ENCODE measurements around the gene FYTTD1.

FYTTD1 gene

DNA sequence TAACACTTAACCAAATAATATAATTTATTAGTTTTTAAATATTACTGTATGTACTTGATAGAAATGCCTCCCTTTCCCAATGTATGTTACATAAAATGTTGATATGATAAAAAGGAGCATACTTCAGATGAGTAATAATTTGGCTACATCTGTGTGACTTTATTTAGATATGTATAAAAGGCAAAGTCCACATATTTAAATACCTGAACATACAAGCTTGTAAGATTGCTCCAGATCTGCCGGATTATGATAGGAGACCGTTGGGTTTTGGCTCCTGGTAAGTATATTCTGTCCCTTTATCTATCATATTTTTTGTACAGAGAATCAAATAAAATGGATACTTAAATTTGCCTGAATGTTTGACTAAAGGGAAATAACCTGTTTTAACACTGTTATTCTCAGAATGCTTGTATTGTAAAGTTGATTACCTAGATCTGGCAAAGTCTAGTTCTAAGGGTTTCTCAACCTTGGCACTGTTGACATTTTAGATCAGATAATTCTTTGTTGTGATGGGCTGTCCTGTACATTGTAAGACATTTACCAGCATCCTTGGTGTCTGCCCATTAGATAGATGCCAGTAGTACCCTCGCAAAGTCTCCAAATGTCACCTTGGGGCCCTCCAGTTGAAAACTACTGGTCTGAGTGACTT is 79.8 kb downstream of the FYTTD1 start:
- no peak for DNase-seq (ENCODE audit: low read depth in 2 of 2)
- H3K4me3 ChIP-seq (replicated peaks in 1 of 2; ENCODE audit: low read depth in 2 of 2, low read length in 2 of 2), result no peak overlapping the region
- TF ChIP-seq CTCF (IDR thresholded peaks at IDR 0.05; ENCODE audit: low read depth, low read length), result no peak

DNA sequence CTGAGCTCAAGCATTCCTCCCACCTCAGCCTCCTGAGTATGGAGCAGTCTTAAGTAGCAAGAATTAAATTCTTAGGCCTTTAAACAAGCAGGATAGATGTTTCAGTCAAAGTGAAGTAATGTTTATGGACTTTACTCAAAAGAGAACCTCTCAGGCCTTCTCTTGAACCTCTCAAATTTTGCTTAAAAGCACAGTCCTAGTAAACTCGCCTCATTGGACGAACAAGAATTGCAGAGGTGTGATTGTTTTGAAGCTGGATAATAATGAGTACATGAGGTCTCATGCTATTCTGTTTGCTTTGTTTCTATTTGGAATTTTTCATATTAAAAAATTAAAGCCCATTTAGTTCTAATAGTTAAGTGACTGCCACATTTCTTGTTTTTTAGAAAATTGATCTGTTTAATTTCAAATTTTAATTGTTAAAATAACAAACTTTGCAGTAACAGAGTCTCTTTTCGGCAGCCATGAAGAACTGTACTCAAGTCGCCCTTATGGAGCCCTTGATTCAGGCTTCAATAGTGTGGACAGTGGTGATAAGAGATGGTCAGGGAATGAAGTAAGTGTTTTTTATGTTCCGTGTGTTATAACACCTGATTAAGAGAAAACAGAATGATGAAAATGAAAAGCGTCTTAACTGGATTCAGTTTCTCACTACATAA is 80.8 kb downstream of the FYTTD1 start:
- no peak overlapping the region for H3K4me3 ChIP-seq (replicated peaks in 1 of 2; ENCODE audit: low read depth in 2 of 2, low read length in 2 of 2)
- DNase-seq (ENCODE audit: low read depth in 2 of 2), result no peak
- no peak for TF ChIP-seq CTCF (IDR thresholded peaks at IDR 0.05; ENCODE audit: low read depth, low read length)

GRCh38 chr3:197830967-197831313 is 81.3 kb downstream of the FYTTD1 start:
- TF ChIP-seq CTCF (IDR thresholded peaks at IDR 0.05; ENCODE audit: low read depth, low read length), result no peak
- H3K4me3 ChIP-seq (replicated peaks in 1 of 2; ENCODE audit: low read depth in 2 of 2, low read length in 2 of 2), result no peak overlapping the region
- no peak for DNase-seq (ENCODE audit: low read depth in 2 of 2)

- TF ChIP-seq CTCF (IDR thresholded peaks at IDR 0.05; ENCODE audit: low read depth, low read length), result no peak
- no peak overlapping the region for H3K4me3 ChIP-seq (replicated peaks in 1 of 2; ENCODE audit: low read depth in 2 of 2, low read length in 2 of 2)
- DNase-seq (ENCODE audit: low read depth in 2 of 2), result no peak
Observed at GRCh38 chr3:197833930-197834715, 84.4 kb downstream of the FYTTD1 start.

GRCh38 chr3:197835509-197835908 is 85.8 kb downstream of the FYTTD1 start:
- no peak overlapping the region for H3K4me3 ChIP-seq (replicated peaks in 1 of 2; ENCODE audit: low read depth in 2 of 2, low read length in 2 of 2)
- no peak for DNase-seq (ENCODE audit: low read depth in 2 of 2)
- no peak for TF ChIP-seq CTCF (IDR thresholded peaks at IDR 0.05; ENCODE audit: low read depth, low read length)

DNA sequence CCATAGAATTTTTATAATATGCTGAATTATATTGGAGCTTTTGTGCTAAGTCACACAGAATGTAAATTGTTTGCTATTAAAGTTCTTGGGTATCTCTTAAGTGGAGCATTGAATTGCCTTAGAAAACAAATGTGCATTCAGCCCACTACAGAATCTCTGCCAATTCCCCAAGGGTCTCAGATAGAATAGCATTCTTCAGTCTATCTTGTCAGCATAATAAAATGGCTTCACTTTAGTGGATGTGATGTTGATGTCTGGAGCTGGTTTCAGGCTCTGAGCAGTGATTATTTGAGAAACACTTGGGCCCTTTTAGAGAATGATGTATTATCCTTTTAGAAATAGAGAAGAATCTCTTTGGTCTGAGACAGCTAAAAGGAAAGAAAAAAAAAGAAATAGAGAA is 86.6 kb downstream of the FYTTD1 start:
- TF ChIP-seq CTCF (IDR thresholded peaks at IDR 0.05; ENCODE audit: low read depth, low read length), result no peak
- no peak for DNase-seq (ENCODE audit: low read depth in 2 of 2)
- H3K4me3 ChIP-seq (replicated peaks in 1 of 2; ENCODE audit: low read depth in 2 of 2, low read length in 2 of 2), result no peak overlapping the region

All from cardiac fibroblast (primary cell).